H9 (cell line): ENCODE results near the gene TOMM5. TPM values are rescaled to one million over a fixed set of nuclear protein-coding genes. Genes with fewer than 3 reads are reported as not detected.

Experiments
- DNase-seq: peaks from one replicate; pipeline ENCODE4 v3.0.0-alpha.2; 2017
- H2AFZ ChIP-seq: one replicate; pipeline ENCODE4 v1.6.1; 2013; ENCODE audit warnings: mild to moderate bottlenecking, low read length, control low read depth, moderate library complexity
- H2AK5ac ChIP-seq: 2 replicates; pipeline ENCODE4 v1.6.1; 2013; ENCODE audit warnings: low read length, control low read depth, mixed read lengths; ENCODE audit not compliant: insufficient read length
- H2BK120ac ChIP-seq: one replicate; pipeline ENCODE4 v1.6.1; 2013; ENCODE audit warnings: low read depth, mild to moderate bottlenecking, low read length, control low read depth, inconsistent platforms; ENCODE audit not compliant: poor library complexity, severe bottlenecking
- H2BK12ac ChIP-seq: 2 replicates; pipeline ENCODE4 v1.6.1; 2013; ENCODE audit warnings: low read length, control low read depth, mixed read lengths, low read depth; ENCODE audit not compliant: insufficient read length
- H2BK15ac ChIP-seq: 2 replicates; pipeline ENCODE4 v1.6.1; 2013; ENCODE audit warnings: low read depth, low read length, control low read depth
- H2BK20ac ChIP-seq: one replicate; pipeline ENCODE4 v1.6.1; 2013; ENCODE audit warnings: low read depth, mild to moderate bottlenecking, low read length, control low read depth, inconsistent platforms; ENCODE audit not compliant: poor library complexity, severe bottlenecking
- H2BK5ac ChIP-seq: 2 replicates; pipeline ENCODE4 v1.6.1; 2013; ENCODE audit warnings: low read length, control low read depth, mixed read lengths; ENCODE audit not compliant: insufficient read length
- H3K14ac ChIP-seq: 2 replicates; pipeline ENCODE4 v1.6.1; 2013; ENCODE audit warnings: low read length, control low read depth; ENCODE audit not compliant: insufficient read depth
- H3K18ac ChIP-seq: 2 replicates; pipeline ENCODE4 v1.6.1; 2013; ENCODE audit warnings: low read depth, mild to moderate bottlenecking, mixed read lengths, low read length, control low read depth; ENCODE audit not compliant: insufficient read length
- H3K23ac ChIP-seq: 2 replicates; pipeline ENCODE4 v1.6.1; 2013; ENCODE audit warnings: low read length, control low read depth, mixed read lengths, low read depth; ENCODE audit not compliant: insufficient read length
- H3K23me2 ChIP-seq: 2 replicates; pipeline ENCODE4 v1.6.1; 2013; ENCODE audit warnings: low read depth, mild to moderate bottlenecking, mixed read lengths, low read length, control low read depth; ENCODE audit not compliant: insufficient read length, poor library complexity, severe bottlenecking
- H3K27ac ChIP-seq: 2 replicates; pipeline ENCODE4 v1.5.1; 2013; ENCODE audit warnings: low read length, control low read depth, mixed read lengths, low read depth; ENCODE audit not compliant: insufficient read length
- H3K27me3 ChIP-seq: 2 replicates; pipeline ENCODE4 v1.6.1; 2013; ENCODE audit warnings: low read length, control low read depth, inconsistent platforms; ENCODE audit not compliant: insufficient read depth
- H3K4ac ChIP-seq: 2 replicates; pipeline ENCODE4 v1.6.1; 2013; ENCODE audit warnings: low read depth, mild to moderate bottlenecking, control low read depth, inconsistent platforms, low read length, moderate library complexity
- H3K4me1 ChIP-seq: 2 replicates; pipeline ENCODE4 v1.6.1; 2013; ENCODE audit warnings: low read length, control low read depth, inconsistent platforms; ENCODE audit not compliant: insufficient read depth
- H3K4me2 ChIP-seq: 2 replicates; pipeline ENCODE4 v1.6.1; 2013; ENCODE audit warnings: low read length, control low read depth, mixed read lengths; ENCODE audit not compliant: insufficient read length, insufficient read depth
- H3K56ac ChIP-seq: 2 replicates; pipeline ENCODE4 v1.6.1; 2013; ENCODE audit warnings: low read depth, mild to moderate bottlenecking, mixed read lengths, low read length, control low read depth; ENCODE audit not compliant: insufficient read length
- H3K79me1 ChIP-seq: 2 replicates; pipeline ENCODE4 v1.6.1; 2013; ENCODE audit warnings: low read depth, mild to moderate bottlenecking, moderate library complexity, low read length, control low read depth, inconsistent platforms; ENCODE audit not compliant: insufficient read depth, poor library complexity, severe bottlenecking
- H3K79me2 ChIP-seq: 2 replicates; pipeline ENCODE4 v1.6.1; 2013; ENCODE audit warnings: low read length, control low read depth, inconsistent platforms; ENCODE audit not compliant: insufficient read depth
- H3K9ac ChIP-seq: 2 replicates; pipeline ENCODE4 v1.6.1; 2013; ENCODE audit warnings: low read length, control low read depth, mixed read lengths; ENCODE audit not compliant: insufficient read length; ENCODE audit errors: extremely low read depth
- H3K9me3 ChIP-seq: one replicate; pipeline ENCODE4 v1.6.1; 2013; ENCODE audit warnings: low read depth, low read length, inconsistent platforms; ENCODE audit not compliant: control insufficient read depth
- H3T11ph ChIP-seq: one replicate; pipeline ENCODE4 v1.6.1; 2013; ENCODE audit warnings: mild to moderate bottlenecking, low read length, control low read depth, inconsistent platforms
- H4K20me1 ChIP-seq: one replicate; pipeline ENCODE4 v1.6.1; 2013; ENCODE audit not compliant: control insufficient read depth, insufficient read length, insufficient read depth
- H4K5ac ChIP-seq: 2 replicates; pipeline ENCODE4 v1.6.1; 2013; ENCODE audit warnings: low read depth, mild to moderate bottlenecking, mixed read lengths, low read length, control low read depth; ENCODE audit not compliant: insufficient read length
- H4K8ac ChIP-seq: replicated peaks from 2 replicates; pipeline ENCODE4 v1.6.1; 2013; ENCODE audit warnings: low read length, control low read depth, mixed read lengths, low read depth; ENCODE audit not compliant: insufficient read length
- H4K91ac ChIP-seq: 2 replicates; pipeline ENCODE4 v1.6.1; 2013; ENCODE audit warnings: low read depth, mild to moderate bottlenecking, moderate library complexity, mixed read lengths, low read length, control low read depth; ENCODE audit not compliant: insufficient read length
- H3K27ac Mint-ChIP-seq, 3 experiments: 2 replicates in 2 of 3; 3 replicates in 1 of 3; pipeline ENCODE4 v1.8.0; 2020 to 2021; ENCODE audit warnings: mixed read lengths in 3 of 3, mild to moderate bottlenecking in 1 of 3, moderate library complexity in 1 of 3
- H3K27me3 Mint-ChIP-seq: 2 replicates; pipeline ENCODE4 v1.8.0; 2021; ENCODE audit warnings: low read depth, mild to moderate bottlenecking, moderate library complexity, mixed read lengths
- H3K36me3 Mint-ChIP-seq, 3 experiments: 2 replicates in 2 of 3; 3 replicates in 1 of 3; pipeline ENCODE4 v1.8.0; 2020 to 2021; ENCODE audit warnings: low read depth in 3 of 3, mixed read lengths in 3 of 3; ENCODE audit not compliant: insufficient read depth in 1 of 3
- H3K4me1 Mint-ChIP-seq, 2 experiments: 2 replicates each; pipeline ENCODE4 v1.8.0; 2020; ENCODE audit warnings: mixed read lengths in 2 of 2
- H3K4me3 Mint-ChIP-seq, 2 experiments: 2 replicates in 1 of 2; 3 replicates in 1 of 2; pipeline ENCODE4 v1.8.0; 2020 to 2021; ENCODE audit warnings: mild to moderate bottlenecking in 2 of 2, mixed read lengths in 2 of 2, moderate library complexity in 1 of 2
- H3K9me3 Mint-ChIP-seq, 2 experiments: 2 replicates in 1 of 2; 3 replicates in 1 of 2; pipeline ENCODE4 v1.8.0; 2020; ENCODE audit warnings: mild to moderate bottlenecking in 2 of 2, mixed read lengths in 2 of 2, moderate library complexity in 1 of 2
- CTCF ChIP-seq: fragments of 200-600 bp; sonication (generic); conservative IDR thresholded peaks from 3 replicates; pipeline ENCODE4 v1.8.0; 2021; ENCODE audit warnings: antibody characterized with exemption, mild to moderate bottlenecking
- WGBS: extraction: QIAGEN DNeasy Blood & Tissue Kit; methylation state at CpG from one replicate; pipeline ENCODE4 v1.1.7; 2013; ENCODE audit warnings: missing lambda C conversion rate, low lambda C conversion rate, mixed read lengths; ENCODE audit not compliant: insufficient read length; ENCODE audit errors: extremely low coverage; 5-methylcytosine and 5-hydroxymethylcytosine counted together
- total RNA-seq: library from RNA; stranded (reverse); gene quantifications from 2 replicates; pipeline ENCODE4 v1.2.1, GENCODE V29; 2021

The TOMM5 gene
- total RNA-seq, 1 experiment from 2014 or later: 124 TPM

- H3K4me2 ChIP-seq: no peak overlapping the region
- no peak overlapping the region for H3K23ac ChIP-seq
- H3K79me2 ChIP-seq: no peaks in the 10 kb centered on the region
- H4K5ac ChIP-seq: no peak overlapping the region
- no peak overlapping the region for H2BK120ac ChIP-seq
- H2AK5ac ChIP-seq: no peak overlapping the region
- no peak for DNase-seq
- no peak overlapping the region for H3T11ph ChIP-seq
- no peaks in the 10 kb centered on the region for H3K27me3 ChIP-seq
- no peak overlapping the region for H3K4ac ChIP-seq
- H3K79me1 ChIP-seq: no peaks in the 10 kb centered on the region
- no peak overlapping the region for H2BK5ac ChIP-seq
- H4K8ac ChIP-seq: no peak overlapping the region
- no peak overlapping the region for H3K27ac ChIP-seq
- no peak overlapping the region for H3K56ac ChIP-seq
- no peak overlapping the region for H3K9ac ChIP-seq
- H2BK15ac ChIP-seq: no peak overlapping the region
- H3K18ac ChIP-seq: no peak overlapping the region
- H3K4me3 Mint-ChIP-seq: no peak overlapping the region
- no peak overlapping the region for H3K14ac ChIP-seq
- H3K27ac Mint-ChIP-seq: no peak overlapping the region
- H3K9me3 Mint-ChIP-seq: no peaks in the 10 kb centered on the region
- no peak overlapping the region for H2BK12ac ChIP-seq
- no CpG with 5 or more reads among the region's 3 CpGs for WGBS
- no peaks in the 10 kb centered on the region for H3K4me1 ChIP-seq
- no peaks in the 10 kb centered on the region for H3K23me2 ChIP-seq
- H2BK20ac ChIP-seq: no peak overlapping the region
- H3K9me3 ChIP-seq: no peaks in the 10 kb centered on the region
- TF ChIP-seq CTCF: no peak
- H3K36me3 Mint-ChIP-seq: no peaks in the 10 kb centered on the region
- no peak overlapping the region for H2AFZ ChIP-seq
- no peak overlapping the region for H4K91ac ChIP-seq
- peaks cover 17% of the 10 kb centered on the region for H3K27me3 Mint-ChIP-seq
- H3K4me1 Mint-ChIP-seq: peaks cover 10% of the 10 kb centered on the region in 2 experiments
- H4K20me1 ChIP-seq: no peaks in the 10 kb centered on the region
Measured at GRCh38 chr9:37639841-37640240, 47.4 kb upstream of the TOMM5 start.
